ENCODE measurements around the gene C5orf22. TPM values are rescaled to one million over a fixed set of nuclear protein-coding genes. Genes with fewer than 3 reads are reported as not detected.

C5orf22 gene
- total and polyA plus RNA-seq, 10 of the 15 experiments (the other 5 are each of a cell fraction or from before 2014, with no cell fraction given) = 10.5 to 35.5 (median 24.0) TPM

DNA sequence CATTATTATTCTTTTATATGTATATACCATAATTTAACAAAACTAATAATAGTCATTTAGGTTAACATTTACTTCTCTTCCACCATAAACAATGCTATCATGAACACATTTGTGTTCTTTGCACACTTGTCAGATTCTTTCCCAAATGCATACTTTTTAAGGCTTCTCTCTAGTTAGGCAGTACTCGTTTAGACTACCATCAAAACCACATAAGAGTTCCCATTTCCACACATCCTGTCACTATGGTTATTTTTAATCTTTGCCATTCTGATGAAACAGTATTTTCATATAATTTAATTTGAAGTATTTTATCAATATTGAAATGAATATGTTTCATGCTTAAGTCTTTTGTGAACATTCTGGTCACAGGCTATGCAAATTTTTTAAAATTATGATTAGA lies 15.3 kb upstream of the C5orf22 start (continued):
- TF ChIP-seq, protein P1, sequence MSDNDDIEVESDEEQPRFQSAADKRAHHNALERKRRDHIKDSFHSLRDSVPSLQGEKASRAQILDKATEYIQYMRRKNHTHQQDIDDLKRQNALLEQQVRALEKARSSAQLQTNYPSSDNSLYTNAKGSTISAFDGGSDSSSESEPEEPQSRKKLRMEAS (IDR thresholded peaks at IDR 0.05; ENCODE audit: low read depth, low read length) = no peak
- TF ChIP-seq ZNF24 (IDR thresholded peaks at IDR 0.05) = no peak
- TF ChIP-seq MYB (IDR thresholded peaks at IDR 0.05; ENCODE audit: borderline replicate concordance, low read depth, low read length) = no peak
- no peak for TF ChIP-seq EGR1 (IDR thresholded peaks at IDR 0.05; ENCODE audit: borderline replicate concordance in 1 of 2, low read depth in 2 of 2, low read length in 2 of 2)

DNA sequence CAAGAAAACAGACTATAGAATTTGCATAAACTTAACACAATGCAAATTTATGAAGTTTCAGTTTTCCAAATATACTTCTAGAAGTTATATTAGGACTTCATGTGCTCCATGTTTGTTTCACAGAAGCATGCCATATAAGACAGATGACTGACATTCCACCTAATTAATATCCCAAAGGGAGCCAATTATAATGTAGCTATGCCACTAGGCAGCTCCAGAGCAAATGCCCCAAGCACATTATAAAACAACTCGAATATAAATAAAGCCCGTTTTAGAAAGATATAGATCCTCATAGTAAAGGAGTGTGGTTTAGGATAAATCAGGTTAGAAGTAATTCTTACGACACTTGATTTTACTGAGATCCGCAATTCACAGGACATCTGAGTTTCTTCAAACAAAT lies 9.1 kb upstream of the C5orf22 start:
- Histone ChIP-seq H3K27me3 (replicated peaks in 1 of 2; ENCODE audit: control insufficient read depth in 2 of 2, insufficient read depth in 2 of 2, low read length in 1 of 2) (no peaks in the 10 kb centered on the region), H2AFZ (ENCODE audit: control insufficient read depth, low read depth, low read length) (no peak overlapping the region), H4K20me1 (ENCODE audit: control insufficient read depth, insufficient read depth) (no peaks in the 10 kb centered on the region), H3K4me2 (ENCODE audit: control insufficient read depth, insufficient read depth) (no peak overlapping the region), H3K27ac (ENCODE audit: control insufficient read depth, insufficient read depth) (no peak overlapping the region), H3K4me1 (ENCODE audit: control insufficient read depth, insufficient read depth, low read length) (no peaks in the 10 kb centered on the region), H3K36me3 (ENCODE audit: control insufficient read depth in 2 of 2, insufficient read depth in 2 of 2, low read length in 1 of 2) (peaks cover 6 to 32% of the 10 kb centered on the region in 2 experiments), H3K4me3 (no peak overlapping the region), H3K9me3 (replicated peaks; ENCODE audit: control insufficient read depth, insufficient read depth, low read length) (no peaks in the 10 kb centered on the region), H3K9ac (ENCODE audit: control insufficient read depth, insufficient read depth, low read length) (no peak overlapping the region), H3K79me2 (ENCODE audit: control insufficient read depth, insufficient read depth, low read length) (no peaks in the 10 kb centered on the region; the same call in 1 of the 2 replicates)
- ChIA-PET SMC1A (ENCODE audit: uncharacterized antibody, unreplicated experiment) (interaction anchor here (1.2 to 2.1 kb wide), 2 partner anchors 9 to 13 kb away, joined by 3 to 6 read pairs; partner anchors contain the start of genes C5orf22 and DROSHA), POLR2A (interaction anchor here (0.9 kb wide), 1 partner anchor 9 kb away, joined by 4 read pairs; the partner anchor contains the start of genes C5orf22 and DROSHA), RAD21 (ENCODE audit: unreplicated experiment) (no interaction called here), CTCF (no interaction called here)
- intact Hi-C loops (cut with micrococcal nuclease; ENCODE audit: unreplicated experiment) = no loop called here
- FAIRE-seq = no peak
- ATAC-seq = no peak
- in situ Hi-C loops (cut with MboI) = no loop called here
- 96% methylated on average over 4 of the region's 4 CpGs for WGBS (ENCODE audit: insufficient coverage, insufficient replicate concordance, low lambda C conversion rate, missing lambda C conversion rate)
- TF ChIP-seq PAX8 (IDR thresholded peaks at IDR 0.05) (no peak), ATF7 (IDR thresholded peaks at IDR 0.05; ENCODE audit: low read depth) (no peak)
- TF ChIP-seq, protein P2, sequence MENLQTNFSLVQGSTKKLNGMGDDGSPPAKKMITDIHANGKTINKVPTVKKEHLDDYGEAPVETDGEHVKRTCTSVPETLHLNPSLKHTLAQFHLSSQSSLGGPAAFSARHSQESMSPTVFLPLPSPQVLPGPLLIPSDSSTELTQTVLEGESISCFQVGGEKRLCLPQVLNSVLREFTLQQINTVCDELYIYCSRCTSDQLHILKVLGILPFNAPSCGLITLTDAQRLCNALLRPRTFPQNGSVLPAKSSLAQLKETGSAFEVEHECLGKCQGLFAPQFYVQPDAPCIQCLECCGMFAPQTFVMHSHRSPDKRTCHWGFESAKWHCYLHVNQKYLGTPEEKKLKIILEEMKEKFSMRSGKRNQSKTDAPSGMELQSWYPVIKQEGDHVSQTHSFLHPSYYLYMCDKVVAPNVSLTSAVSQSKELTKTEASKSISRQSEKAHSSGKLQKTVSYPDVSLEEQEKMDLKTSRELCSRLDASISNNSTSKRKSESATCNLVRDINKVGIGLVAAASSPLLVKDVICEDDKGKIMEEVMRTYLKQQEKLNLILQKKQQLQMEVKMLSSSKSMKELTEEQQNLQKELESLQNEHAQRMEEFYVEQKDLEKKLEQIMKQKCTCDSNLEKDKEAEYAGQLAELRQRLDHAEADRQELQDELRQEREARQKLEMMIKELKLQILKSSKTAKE (IDR thresholded peaks at IDR 0.05; ENCODE audit: low read depth, poor library complexity, severe bottlenecking) = no peak
- no TSS peak for BruUV-seq (replicated peaks)
- DNase-seq (ENCODE audit: low read depth, low spot score) = no peak
